HG03565 (cell line): ENCODE results near the gene TMEM86B.

Experiments
- ATAC-seq: cut with Tn5 transposase; IDR thresholded peaks from one replicate; pipeline ENCODE4 v1.9.1; 2021; ENCODE audit warnings: mild to moderate bottlenecking, moderate library complexity; ENCODE audit not compliant: unreplicated experiment

Gene TMEM86B, protein sequence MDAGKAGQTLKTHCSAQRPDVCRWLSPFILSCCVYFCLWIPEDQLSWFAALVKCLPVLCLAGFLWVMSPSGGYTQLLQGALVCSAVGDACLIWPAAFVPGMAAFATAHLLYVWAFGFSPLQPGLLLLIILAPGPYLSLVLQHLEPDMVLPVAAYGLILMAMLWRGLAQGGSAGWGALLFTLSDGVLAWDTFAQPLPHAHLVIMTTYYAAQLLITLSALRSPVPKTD

DNA sequence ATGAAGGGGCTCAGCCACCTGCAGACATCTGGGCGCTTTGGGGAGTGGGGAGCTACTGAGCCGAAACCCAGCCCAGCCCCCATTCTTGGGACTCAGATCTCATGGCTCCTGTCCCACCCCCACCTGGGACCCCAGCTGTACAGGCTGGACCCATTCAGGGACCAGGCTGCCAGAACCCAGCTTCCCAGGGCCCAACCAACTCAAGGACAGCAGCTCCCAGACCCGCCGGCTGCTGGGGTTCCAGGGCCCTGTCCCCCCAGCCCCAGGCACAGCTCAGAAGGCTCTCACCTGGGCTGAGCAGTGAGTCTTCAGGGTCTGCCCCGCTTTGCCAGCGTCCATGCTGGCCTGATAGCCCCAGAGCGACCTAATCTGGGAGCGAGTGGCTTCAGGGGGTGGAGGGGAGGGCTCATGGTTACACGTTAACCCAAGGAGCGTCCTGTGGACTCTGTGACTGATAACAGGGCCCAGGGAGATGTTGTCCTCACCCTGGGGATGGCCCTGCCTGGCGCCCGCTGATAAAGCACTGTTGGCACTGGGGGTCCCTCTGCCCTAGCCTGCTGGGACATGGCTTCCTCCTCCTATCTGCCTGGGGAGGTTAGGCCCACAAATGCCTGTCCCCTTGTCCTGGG lies at the start of gene TMEM86B:
TMEM86B (minus strand) TSS at position 361 of the 629 bp plus-strand sequence; CDS start at position 339, 22 bp downstream.
- ATAC-seq = no peak

DNA sequence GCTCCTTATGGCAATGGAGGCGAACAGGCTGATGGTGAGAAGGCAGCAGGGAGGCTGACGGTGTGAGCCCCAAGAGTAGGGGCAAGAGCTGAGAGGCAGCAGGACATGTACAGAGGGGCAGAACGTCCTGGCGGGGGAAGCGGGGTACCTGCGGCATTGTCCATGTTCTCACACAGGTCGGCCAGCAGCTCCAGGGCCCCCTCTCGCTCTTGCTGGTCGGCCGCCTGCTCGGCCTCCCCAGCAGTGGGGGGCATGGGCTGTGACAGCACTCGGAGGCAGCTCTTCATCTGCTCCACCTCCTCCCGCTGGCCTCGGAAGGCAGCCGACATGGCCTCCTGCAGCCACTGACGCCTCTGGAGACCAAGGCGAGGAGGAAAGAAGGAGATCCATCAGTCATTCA lies 48.9 kb upstream of the TMEM86B start:
- no peak for ATAC-seq

DNA sequence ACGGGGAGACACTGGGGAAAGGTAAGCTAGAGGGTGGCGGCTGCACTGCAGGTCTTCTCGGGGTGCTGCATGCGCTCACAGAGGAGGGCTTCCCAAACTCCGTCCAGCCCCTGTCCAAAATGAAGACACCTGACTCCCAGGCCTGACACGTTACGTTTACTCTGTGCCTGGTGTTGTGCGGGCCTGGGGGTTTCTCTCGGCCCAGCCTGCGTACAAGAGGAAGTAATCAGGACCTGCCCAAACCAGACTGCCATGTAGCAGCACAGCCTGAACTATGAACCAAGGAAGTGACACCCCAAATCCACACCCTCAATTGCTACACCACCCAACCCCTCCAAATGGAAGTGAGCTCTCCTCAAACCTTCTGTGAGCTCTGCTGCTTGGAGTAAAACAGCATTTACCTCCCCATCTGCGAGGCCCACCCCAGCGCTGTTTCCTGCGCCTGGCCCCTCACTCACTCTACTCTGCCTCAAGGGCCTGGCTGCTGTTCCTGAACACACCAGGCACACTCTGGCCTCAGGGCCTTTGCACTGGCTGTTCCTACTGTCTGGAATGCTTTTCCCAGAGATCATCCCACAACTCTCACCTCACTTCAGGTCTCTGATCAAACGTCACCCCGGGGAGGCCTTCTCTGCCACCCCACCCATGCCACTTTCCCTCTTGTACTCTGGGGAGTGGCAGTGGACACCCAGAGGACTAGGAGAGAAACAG lies 48.3 kb upstream of the TMEM86B start:
- ATAC-seq = peak; percentile 13

DNA sequence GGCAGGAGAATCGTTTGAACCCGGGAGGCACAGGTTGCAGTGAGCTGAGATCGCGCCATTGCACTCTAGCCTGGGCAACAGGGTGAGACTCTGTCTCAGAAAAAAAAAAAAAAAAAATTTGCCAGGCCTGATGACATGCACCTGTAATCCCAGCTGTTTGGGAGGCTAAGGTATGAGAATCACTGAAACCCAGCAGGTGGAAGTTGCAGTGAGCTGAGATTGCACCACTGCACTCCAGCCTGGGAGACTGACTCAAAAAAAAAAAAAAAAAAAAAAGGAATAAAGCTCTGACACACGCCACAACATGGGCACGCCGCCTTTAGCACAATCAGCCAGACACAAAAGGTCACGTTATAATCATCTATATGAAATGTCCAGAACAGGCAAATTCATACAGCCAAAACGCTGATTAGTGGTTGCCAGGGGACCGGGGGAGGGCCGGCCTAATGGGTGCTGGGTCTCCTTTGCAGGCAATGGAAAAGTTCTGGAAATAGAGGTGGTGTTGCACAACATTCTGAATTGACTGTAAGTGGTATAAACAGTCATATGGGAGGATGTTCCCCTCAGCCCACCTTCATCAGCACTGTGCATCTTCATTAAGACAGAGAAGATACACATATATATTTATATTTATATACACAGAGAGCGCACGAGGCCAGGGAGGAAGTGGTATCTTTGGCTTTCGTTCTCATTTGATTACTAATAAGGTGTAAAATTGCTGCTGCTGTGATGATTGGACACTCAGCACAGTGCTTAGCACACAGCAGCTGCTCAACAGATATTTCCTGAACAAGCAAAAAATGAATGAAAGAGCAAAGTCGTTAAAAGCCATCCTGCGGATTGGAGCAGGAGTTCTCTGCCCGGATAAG lies 47.5 kb upstream of the TMEM86B start:
- ATAC-seq = peak; percentile 35

DNA sequence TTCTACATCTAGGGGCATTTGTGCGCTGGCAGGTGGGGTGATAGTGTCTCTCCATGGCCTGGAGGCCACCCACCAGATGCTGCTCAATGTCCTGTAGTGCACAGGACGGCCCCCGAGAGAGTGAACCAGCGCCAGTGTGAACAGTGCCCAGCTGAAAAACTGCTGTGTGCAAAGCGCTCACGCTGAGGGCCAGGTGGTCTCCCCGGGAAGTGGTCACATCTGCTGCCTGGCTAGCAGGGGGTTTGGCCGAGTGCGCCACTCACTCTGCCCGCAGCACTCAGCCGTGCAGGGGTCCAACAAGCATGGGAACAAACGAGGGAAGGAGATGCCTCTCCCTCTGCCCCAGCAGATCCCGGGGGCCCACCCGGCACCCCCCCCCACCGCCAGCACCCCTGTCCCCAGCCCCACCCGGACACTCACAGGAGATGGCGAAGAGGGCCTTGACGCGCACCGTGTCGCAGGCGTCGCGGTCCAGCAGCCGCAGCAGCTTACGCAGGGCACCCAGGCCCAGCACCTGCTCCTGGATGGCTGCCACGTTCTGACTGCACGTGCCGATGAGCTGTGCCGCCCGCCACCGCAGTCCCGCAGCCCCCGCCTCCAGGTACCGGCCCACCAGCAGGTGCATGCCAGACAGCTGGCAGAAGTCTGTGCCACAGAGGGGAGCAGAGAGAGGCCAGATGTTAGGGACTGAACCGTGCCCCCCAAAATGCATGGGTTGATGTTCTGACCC lies 45.6 kb upstream of the TMEM86B start:
- ATAC-seq = no peak

DNA sequence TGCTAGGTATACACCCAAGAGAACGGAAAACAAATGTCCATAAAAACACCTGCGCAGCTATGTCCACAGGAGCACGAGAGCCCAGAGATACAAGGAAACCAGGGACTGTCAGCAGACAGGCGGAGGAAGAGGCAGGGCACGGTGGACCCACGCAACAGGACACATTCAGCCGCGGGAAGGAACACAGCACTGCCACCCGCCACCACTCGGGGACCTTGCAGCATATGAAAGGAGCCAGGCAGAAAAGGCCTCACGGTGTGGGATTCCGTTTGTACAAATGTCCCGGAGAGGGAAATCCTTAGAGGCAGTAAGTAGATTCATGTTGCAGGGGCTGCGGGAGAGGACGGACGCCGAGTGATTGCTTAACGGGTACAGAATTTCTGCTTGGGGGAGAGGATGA lies 43.6 kb upstream of the TMEM86B start:
- no peak for ATAC-seq

DNA sequence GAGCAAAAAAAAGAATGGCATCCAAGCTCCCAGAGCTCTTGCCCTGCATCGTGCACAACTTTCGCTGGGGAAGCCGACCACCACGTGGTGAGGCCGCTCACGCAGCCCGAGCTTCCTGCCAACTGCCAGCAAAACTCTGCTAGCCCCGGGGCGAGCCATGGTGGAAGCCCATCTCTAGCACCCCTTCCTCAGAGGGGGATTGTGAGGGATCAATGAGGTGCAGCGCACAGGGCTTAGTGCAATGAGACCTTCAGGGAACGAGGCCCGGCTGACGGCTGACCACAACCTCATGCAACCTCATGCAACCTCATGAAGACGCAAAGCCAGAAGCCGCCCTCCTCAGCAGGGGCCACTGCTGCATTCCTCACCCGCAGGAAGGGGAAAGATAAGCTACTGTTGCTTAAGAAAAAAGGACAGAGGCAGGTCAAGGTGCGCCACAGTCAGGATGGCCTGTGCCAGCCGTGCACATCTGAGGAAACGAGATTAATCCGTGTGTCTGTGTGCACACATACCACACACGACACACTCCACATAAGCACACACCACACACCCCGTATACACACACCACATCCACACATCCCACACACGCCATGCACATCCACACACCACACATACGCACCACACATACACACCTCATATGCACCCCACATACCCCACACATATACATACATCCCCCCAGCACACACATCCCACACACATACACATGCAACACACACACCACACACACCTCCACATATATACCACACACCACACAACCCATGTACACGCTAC lies 41.8 kb upstream of the TMEM86B start:
- no peak for ATAC-seq

DNA sequence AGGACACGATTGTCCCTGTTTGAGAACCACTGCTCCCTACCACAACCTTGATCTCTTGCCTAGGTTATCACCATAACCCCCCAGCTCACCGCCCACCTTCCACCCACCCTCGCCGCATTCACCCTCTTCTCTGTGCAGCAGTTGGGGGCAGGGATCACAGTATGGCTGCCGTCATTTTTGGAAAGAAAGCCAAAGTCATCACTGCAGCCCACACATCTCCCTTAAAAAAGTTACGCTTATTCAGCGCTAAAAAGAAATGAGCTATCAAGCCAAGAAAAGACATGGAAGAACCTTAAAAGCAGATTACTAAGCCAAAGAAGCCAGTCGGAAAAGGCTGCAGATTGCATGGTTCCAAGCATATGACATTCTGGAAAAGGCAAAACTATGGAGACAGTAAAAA lies 40.7 kb upstream of the TMEM86B start:
- ATAC-seq = no peak

DNA sequence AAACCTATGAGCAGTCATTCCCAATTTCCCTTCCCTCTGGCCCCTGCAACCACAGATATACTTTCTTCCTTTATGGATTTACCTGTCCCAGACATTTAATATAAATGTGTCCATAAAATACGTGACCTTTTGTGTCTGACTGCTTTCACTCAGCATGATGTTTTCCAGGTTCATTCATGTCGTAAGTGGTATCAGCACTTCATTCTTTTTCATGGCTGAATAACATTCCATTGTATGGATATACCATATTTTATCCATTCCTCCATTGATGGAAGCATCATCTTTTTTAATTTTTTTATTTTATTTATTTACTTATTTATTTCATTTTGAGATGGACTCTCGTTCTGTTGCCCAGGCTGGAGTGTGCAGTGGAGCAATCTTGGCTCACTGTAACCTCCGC lies 38.3 kb upstream of the TMEM86B start:
- no peak for ATAC-seq

DNA sequence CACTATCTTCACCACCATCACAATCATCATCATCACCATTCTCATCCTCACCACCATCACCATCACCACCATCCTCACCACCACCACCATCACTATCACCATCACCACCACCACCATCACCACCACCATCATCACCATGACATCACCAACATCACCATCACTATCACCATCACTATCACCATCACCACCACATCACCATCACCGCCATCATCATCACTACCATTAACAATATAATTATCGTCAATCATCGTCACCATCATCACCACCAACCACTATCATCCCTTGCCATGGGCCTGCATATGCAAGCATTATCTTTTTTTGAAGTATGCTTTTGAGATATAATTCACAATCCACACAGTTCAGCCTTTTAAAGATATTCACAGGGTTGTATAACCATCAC lies 37.8 kb upstream of the TMEM86B start:
- ATAC-seq = no peak

DNA sequence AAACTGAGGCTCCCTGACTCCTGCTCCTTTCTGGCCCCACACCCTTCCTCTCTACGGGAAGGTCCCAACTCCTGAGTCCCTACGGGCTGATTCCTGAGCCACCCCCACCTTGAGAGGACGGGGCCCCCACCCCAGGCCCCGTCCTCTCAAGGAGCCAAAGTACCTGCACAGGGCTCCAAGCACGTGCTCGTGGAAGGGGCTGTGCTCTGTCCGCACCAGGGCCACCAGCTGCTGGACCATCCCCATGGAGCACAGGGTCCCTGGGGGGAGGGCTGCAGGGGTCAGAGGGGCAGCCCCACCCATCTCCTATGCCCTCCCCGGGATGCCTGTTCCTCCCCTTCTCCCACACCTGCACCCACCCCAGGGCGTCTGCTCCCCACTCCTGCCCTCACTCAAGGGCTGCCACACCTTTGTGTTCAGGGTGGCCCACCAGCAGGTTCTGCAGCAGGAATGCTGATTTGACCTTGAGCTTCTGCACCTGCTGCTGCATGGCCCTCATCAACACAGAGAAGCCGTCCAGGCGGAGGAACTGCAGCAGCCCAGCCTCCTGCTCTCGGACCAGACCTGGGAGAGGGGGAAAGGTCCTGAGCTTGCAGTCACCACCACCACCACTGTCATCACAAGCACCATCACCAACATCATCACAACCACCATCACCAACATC lies 37.3 kb upstream of the TMEM86B start:
- no peak for ATAC-seq

DNA sequence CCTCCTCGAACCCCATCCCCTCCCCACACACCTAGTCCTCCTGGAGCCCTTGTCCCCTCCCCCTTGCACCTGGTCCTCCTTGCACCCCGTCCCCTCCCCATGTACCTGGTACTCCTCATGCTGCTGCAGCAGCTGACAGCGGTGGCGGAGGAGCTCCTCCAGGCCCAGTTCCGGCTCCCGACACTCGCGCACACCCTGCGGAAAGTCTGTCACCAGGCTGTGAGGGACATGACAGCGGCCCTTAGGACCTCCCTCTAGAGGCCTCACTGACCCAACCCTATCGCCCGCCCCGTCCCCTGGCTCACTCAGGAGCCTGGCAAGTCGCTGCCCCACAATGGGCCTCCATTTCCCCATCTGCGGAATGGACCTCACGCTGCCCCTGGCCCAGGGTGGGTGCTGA lies 36.6 kb upstream of the TMEM86B start:
- ATAC-seq = no peak

DNA sequence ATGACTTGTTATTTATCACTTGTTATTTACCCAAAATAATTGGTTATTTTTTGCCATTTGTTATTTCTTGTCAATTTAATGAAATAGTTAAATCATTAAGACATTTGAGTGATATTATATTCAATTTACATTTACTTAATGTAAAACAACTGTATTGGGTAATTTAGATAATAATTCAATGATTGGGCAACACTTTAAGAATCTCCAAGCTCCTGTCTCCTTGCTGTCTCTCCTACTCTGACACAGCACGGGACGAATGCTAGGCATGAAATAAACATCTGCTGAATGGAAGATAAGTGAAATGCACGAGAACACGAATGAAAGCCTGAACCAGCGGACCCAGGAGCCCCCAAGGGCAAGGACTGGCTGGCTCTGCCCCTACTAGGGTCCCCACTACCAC lies 36.0 kb upstream of the TMEM86B start:
- no peak for ATAC-seq

DNA sequence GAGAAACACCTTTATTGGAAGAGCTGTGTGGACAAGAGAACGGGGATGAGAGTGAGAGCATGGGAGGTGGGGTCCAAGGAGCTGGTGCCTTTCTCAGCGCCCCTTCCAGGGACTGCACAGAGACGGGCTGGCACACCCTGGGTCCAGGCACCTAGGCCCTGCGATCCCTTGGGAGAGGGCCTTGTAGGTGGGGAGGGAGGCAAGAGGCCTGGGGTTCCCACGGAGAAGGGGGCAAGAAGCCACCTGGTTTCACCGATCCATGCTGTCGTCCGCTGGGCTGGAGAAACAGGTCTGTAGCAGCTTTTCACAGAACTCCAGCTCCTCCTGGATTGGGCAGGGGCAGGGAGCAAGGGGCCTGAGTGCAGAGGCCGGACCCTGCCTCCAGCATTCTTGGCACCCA lies 33.8 kb upstream of the TMEM86B start:
- ATAC-seq = no peak

DNA sequence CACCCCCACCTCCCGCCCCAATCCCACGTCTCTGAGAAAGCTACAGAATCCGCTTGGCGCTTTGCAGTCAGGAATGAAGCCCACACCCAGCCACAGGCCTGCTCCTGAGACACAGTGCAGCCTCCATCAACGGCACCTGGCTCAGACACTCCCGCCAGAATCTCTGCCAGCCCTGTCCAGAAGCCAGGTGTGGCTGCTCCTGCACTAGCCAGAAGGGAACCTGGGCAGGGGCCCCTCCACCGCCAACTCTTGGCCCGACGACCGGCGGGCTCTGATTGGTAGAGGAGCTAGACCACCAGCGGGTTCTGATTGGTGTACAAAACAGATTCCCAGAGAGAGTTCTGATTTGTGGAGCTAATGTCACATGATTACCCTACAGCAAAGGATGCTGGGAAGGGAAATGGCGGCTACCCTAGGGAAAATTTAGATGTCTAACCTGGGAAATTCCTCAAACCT lies 33.1 kb upstream of the TMEM86B start:
- no peak for ATAC-seq

DNA sequence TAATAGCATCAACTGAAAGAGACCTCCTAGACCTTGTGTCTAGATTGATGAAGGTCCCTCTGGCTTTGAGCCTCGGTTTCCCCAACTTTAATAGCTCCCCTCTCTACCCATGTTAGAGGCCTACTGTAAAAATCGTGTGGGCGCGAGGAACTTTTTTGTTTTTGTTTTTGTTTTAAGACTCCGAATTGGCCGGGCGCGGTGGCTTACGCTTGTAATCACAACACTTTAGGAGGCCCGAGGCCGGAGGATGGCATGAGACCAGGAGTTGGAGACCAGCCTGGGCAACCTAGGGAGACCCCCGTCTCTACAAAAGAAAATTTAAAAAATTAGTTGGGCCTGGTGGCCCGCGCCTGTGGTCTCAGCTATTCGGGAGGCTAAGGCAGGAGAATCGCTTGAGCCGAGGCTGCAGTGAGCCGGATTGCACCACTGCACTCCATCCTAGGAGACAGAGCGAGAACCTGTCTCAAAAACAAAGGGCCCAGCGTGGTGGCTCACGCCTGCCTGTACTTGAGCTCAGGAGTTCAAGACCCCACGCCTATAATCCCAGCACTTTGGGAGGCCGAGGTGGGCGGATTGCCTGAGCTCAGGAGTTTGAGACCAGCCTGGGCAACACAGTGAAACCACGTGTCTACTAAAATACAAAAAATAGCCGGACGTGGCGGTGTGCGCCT lies 31.1 kb upstream of the TMEM86B start:
- no peak for ATAC-seq

DNA sequence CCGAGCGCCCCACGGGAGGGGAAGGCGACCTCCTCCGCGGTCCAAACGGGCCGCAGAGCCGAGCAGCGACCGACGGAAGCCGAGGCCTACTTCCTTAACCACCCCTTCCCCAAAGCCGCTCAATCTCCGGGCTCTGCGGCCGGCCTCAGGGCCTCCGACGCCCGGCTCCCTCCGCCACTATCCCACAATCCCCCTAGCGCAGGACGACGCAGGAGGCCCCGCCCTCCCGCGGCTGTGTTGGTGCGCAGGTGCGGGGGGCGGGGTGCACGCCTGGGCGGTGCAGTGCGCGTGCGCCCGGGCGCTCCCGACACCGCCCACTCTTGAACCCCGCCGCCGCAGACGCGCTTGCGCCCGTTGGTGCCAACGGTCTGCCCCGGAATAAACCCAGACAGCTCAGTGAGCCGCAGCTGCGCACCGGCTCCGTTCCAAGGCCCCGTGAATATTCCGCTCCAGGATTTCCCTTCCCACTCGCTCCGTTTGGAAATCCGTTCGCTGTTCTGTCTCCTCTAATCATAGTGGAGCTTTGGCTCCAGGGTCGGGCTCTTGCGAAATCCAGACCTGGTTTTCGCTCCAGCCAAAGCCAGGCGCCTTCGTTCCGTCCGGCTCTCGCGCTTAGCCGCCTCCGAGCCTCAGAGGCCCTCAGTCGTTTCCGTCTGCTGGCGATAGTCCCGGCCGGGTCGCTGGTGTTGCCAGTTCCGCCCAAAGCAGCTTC lies 30.4 kb upstream of the TMEM86B start, which contains the start of gene PPP6R1:
PPP6R1 (minus strand) TSS at position 190 of the 712 bp plus-strand sequence. CDS start 11,914 bp downstream, outside the sequence.
- peak; percentile 55 for ATAC-seq

DNA sequence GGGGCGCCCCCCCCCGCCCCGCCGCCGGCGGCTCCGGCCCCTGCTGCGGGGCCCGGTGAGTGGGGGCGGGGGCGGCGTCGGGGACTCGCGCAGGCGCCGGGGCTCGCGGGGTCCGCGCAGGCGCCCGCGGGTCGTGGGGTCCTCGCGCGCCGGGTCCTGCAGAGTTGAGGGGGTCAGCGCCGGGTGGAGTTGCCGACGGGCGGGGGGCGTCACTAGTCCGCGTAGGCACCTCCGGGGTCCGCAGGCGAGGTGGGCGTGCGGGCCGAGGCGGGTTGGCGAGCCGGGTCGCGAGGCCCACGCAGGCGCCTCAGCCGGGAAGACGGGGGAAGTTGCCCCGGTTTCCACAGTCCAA lies 29.9 kb upstream of the TMEM86B start:
- ATAC-seq = peak; percentile 0
